ENCODE measurements around the gene WFS1.

The WFS1 gene

DNA sequence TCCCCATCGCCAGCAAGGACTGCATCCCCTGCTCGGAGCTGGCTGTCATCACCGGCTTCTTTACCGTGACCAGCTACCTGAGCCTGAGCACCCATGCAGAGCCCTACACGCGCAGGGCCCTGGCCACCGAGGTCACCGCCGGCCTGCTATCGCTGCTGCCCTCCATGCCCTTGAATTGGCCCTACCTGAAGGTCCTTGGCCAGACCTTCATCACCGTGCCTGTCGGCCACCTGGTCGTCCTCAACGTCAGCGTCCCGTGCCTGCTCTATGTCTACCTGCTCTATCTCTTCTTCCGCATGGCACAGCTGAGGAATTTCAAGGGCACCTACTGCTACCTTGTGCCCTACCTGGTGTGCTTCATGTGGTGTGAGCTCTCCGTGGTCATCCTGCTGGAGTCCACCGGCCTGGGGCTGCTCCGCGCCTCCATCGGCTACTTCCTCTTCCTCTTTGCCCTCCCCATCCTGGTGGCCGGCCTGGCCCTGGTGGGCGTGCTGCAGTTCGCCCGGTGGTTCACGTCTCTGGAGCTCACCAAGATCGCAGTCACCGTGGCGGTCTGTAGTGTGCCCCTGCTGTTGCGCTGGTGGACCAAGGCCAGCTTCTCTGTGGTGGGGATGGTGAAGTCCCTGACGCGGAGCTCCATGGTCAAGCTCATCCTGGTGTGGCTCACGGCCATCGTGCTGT, 31.5 kb downstream of the WFS1 start:
- no peak for FAIRE-seq

GRCh38 chr4:6301732-6302442, 32.2 kb downstream of the WFS1 start:
- no peak for FAIRE-seq

DNA sequence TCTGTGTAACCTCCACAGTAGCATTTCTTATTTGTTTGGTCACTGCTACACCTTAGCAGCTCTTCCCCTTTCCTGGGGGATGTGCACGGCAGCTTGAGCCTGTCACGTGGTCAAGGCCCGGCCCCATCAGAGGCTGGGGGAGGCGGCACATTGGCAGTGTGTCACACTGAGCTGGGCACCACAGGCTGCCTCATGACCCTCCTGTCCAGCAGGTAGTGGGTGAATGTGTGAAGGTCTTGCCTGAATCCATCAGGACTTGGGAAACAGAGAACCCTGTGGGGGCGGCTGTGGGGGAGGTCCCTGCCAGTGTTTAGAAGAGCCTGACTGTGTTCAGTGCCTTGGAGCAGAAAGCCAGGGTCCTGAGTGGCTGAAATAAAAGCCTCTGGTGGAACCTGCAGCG, 33.2 kb downstream of the WFS1 start:
- no peak for FAIRE-seq

GRCh38 chr4:6303943-6304342, 34.3 kb downstream of the WFS1 start:
- no peak for FAIRE-seq

GRCh38 chr4:6306299-6306698, 36.6 kb downstream of the WFS1 start:
- no peak for FAIRE-seq

GRCh38 chr4:6307230-6307629, 37.6 kb downstream of the WFS1 start:
- no peak for FAIRE-seq

DNA sequence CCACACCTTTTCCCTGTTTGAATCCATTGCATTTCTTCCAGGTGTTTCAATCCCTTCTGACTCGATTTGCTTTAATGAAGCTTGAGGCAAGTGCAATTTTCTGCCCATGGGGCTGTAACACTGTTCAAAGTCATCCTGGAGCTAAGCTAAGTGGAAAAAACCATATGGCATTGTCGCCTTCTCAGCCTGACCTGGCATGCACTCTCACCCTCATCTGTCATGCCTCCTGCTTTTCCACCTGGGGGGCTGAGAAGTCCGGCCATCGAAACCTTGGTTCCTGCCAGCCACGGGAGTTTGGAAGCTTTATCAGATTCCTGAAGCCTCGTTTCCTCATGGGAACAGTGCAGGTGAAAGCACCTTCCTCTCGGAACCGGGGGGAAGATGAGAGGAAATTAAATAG, 38.2 kb downstream of the WFS1 start:
- FAIRE-seq: no peak

DNA sequence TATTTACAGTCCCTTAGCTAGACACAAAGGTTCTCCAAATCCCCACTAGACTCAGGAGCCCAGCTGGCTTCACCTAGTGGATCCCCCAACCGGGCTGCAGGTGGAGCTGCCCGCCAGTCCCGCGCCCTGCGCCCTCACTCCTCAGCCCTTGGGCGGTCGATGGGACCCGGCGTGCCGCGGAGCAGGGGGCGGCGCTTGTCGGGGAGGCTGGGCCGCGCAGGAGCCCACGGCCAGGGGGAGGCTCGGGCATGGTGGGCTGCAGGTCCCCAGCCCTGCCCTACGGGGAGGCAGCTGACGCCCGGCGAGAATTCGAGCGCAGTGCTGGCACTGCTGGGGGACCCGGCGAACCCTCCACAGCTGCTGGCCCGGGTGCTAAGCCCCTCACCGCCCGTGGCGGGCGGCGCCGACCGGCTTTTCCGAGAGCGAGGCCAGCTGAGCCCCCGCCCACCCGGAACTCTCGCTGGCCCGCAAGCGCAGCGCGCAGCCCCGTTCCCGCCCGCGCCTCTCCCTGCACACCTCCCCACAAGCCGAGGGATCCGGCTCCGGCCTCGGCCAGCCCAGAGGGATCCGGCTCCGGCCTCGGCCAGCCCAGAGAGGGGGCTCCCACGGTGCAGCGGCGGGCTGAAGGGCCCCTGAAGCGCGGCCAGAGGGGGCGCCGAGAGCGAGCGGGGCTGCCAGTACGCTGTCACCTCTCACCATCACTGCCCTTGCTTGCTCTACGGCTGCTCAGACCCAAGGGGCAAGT, 39.4 kb downstream of the WFS1 start:
- FAIRE-seq: no peak

DNA sequence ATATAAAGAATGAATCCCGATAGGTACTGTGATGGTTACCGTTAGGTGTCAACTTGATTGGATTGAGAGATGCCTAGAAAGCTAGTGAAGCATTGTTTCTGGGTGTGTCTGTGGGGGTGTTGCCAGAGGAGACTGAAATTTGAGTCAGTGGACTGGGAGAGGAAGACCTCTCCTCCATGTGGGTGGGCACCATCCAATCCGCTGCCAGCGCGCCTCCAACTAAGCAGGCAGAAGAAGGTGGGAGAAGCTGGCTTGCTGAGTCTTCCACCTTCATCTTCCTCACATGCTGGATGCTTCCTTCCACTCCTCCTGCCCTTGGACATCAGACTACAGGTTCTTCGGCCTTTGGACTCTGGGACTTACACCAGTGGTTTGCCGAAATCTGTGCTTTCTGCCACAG, 40.1 kb downstream of the WFS1 start:
- FAIRE-seq: no peak

- no peak for FAIRE-seq
Observed at GRCh38 chr4:6313216-6313615, 43.6 kb downstream of the WFS1 start.

DNA sequence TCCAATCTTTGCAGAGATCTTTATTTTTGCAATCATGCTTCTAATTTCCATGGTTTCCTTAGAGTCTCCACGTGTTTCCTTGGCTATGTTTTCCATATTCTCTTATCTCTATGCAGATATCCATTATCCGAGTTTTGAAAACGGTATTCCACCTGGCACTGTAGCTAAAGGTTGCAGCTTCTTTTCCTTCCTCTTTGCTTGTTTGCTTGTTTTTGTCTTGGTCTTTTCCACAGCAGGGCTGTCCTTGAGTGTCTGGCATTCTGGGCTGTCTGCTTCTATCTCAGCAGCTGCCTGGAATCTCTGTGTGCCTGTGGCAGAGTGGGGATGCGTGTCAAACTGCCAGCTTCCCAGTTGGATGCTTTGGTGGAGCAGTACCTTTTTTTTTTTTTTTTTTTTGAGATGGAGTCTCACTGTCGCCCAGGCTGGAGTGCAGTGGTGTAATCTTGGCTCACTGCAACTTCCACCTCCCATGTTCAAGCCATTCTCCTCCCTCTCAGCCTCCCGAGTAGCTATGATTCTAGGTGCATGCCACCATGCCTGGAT, 46.9 kb downstream of the WFS1 start:
- no peak for FAIRE-seq

- FAIRE-seq: no peak
Observed at GRCh38 chr4:6318206-6318605, 48.6 kb downstream of the WFS1 start.

DNA sequence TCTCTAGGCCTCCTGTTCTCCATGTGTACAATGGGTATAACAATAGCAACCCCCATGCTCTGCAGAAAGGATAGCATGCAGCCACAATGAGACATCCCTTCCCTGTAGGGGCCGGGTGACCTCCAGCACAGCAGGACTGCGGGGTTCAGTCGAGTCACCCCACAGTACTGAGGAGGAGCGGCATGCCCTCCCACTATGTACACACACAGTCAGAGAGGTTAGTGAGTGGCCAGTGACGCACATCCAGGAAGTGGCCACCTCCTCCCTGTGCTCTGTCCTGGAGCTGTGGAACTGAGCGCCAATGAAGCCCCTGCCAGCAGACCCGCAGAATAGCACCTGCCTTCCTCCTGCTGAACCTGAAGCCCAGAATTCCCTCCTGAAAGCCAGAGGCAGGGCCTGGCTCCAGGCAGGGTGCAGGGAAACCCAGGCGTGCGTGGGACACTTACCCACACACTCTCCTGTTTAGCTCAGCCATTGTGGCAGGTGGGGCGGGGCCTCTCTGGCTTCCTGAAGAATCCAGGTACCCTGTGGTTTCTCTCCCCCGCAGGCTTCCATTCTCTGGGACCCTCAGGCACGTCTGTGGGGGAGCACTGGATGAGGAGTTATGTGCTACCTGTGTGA, 50.0 kb downstream of the WFS1 start:
- no peak for FAIRE-seq

GRCh38 chr4:6320663-6321062, 51.0 kb downstream of the WFS1 start:
- FAIRE-seq: no peak

GRCh38 chr4:6321361-6321760, 51.7 kb downstream of the WFS1 start:
- no peak for FAIRE-seq

GRCh38 chr4:6322067-6322760, 52.6 kb downstream of the WFS1 start:
- FAIRE-seq: no peak

DNA sequence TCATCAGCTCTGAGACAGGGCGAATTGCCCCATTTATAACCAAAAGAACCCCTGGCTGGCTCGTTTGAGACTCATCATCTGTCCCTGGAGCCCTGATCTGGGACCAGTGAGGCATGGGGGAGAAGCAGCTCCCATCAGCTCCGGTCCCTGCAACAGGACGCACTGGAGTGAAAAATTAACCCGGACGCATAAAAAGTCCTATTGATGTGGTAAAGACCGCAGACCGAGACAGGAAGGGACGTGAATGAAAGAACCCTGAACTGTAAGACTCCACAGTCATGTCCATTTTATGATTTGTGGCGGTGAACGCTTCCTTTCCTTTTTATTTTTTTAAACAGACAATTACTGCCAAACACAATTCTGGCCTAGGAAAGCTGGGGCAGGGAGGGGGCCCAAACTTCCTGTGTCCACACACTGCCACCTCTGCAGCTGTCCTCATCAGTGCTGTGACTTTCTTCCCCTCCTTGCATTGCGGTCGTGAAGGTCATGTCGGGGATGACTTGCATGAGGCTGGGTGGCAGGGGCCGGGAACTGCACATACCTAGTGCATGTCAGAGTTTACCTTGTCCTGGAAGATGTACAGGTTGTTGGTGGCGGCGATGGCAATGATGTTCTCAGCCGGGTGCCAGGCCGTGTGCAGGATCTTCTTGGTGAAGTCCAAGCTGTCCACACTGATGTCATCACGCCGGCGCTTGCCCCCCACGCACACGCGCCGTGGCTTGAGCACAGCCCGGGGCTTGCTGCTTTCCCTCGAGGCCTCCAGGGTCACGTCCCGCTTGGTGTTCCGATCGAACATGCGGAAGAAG, 53.3 kb downstream of the WFS1 start:
- FAIRE-seq: no peak

GRCh38 chr4:6324461-6324998, 54.9 kb downstream of the WFS1 start:
- no peak for FAIRE-seq

- FAIRE-seq: no peak
Observed at GRCh38 chr4:6324999-6325787, 55.5 kb downstream of the WFS1 start.

DNA sequence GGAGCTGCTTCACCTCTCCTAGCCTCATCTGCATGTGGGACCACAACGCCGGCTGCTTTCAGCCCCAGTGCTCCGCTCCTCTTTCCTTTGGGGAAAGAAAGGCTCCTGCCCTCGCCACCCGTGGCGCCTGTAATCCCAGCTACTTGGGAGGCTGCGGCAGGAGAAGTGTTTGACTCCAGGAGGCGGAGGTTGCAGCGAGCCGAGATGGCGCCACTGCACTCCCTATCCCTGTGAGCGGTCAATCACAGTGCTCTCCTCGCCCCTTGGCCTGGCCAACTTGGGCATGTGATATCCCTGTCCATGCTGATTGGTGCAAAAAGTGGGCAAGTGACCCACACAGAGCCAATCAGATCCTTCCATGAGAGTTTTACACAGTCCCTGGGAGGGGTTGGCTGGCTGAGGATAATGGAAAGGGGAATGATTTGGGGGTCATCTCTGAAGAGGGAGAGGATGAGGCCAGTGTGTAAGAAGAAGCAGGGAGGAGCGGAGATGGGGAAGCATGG, 56.2 kb downstream of the WFS1 start:
- FAIRE-seq: no peak
